ENCODE data around the gene TCP11. TPM values are rescaled to one million over a fixed set of nuclear protein-coding genes. Genes with fewer than 3 reads are reported as not detected.

TCP11 gene
- total RNA-seq, 1 donor from 2014 or later = 0.13 TPM

GRCh38 chr6:35093118-35093445, 48.1 kb downstream of the TCP11 start:
- no peak for DNase-seq (ENCODE audit: low read depth, low spot score)

- DNase-seq (ENCODE audit: low read depth, low spot score) = no peak
Measured at GRCh38 chr6:35092362-35093117, 48.6 kb downstream of the TCP11 start.

GRCh38 chr6:35091346-35092083, 49.6 kb downstream of the TCP11 start:
- DNase-seq (ENCODE audit: low read depth, low spot score) = no peak

- DNase-seq (ENCODE audit: low read depth, low spot score) = no peak
Measured at GRCh38 chr6:35090734-35091133, 50.4 kb downstream of the TCP11 start.

GRCh38 chr6:35089935-35090505, 51.1 kb downstream of the TCP11 start:
- DNase-seq (ENCODE audit: low read depth, low spot score) = no peak

GRCh38 chr6:35089216-35089934, 51.8 kb downstream of the TCP11 start:
- DNase-seq (ENCODE audit: low read depth, low spot score) = no peak

GRCh38 chr6:35088281-35089215, 52.6 kb downstream of the TCP11 start:
- DNase-seq (ENCODE audit: low read depth, low spot score) = no peak

GRCh38 chr6:35087361-35088280, 53.5 kb downstream of the TCP11 start:
- DNase-seq (ENCODE audit: low read depth, low spot score) = no peak

- DNase-seq (ENCODE audit: low read depth, low spot score) = no peak
Measured at GRCh38 chr6:35086636-35087360, 54.3 kb downstream of the TCP11 start.

- no peak for DNase-seq (ENCODE audit: low read depth, low spot score)
Measured at GRCh38 chr6:35086282-35086632, 54.9 kb downstream of the TCP11 start.

- no peak for DNase-seq (ENCODE audit: low read depth, low spot score)
Measured at GRCh38 chr6:35085359-35086281, 55.5 kb downstream of the TCP11 start.

GRCh38 chr6:35084511-35085203, 56.5 kb downstream of the TCP11 start:
- no peak for DNase-seq (ENCODE audit: low read depth, low spot score)

GRCh38 chr6:35084041-35084491, 57.1 kb downstream of the TCP11 start:
- no peak for DNase-seq (ENCODE audit: low read depth, low spot score)

GRCh38 chr6:35083507-35083906, 57.6 kb downstream of the TCP11 start:
- no peak for DNase-seq (ENCODE audit: low read depth, low spot score)

- no peak for DNase-seq (ENCODE audit: low read depth, low spot score)
Measured at GRCh38 chr6:35082733-35083403, 58.3 kb downstream of the TCP11 start.

- no peak for DNase-seq (ENCODE audit: low read depth, low spot score)
Measured at GRCh38 chr6:35082046-35082732, 59.0 kb downstream of the TCP11 start.

Measured in pulmonary artery endothelial cell (primary cell).